Colonic mucosa (tissue), 4 donors: Measurements from ENCODE around the gene NUDT17. TPM values are rescaled to one million over a fixed set of nuclear protein-coding genes. Genes with fewer than 3 reads are reported as not detected.

Source experiments
- DNase-seq: peaks from one replicate; pipeline ENCODE4 v3.0.0-alpha.2; 2020
- H3K27ac ChIP-seq: fragments of 200-600 bp; one replicate; pipeline ENCODE4 v1.8.0; 2021
- H3K27me3 ChIP-seq: fragments of 200-600 bp; one replicate; pipeline ENCODE4 v1.8.0; 2021
- H3K36me3 ChIP-seq: fragments of 200-600 bp; one replicate; pipeline ENCODE4 v1.8.0; 2021
- H3K4me1 ChIP-seq: fragments of 200-600 bp; one replicate; pipeline ENCODE4 v1.8.0; 2021; ENCODE audit warnings: mild to moderate bottlenecking
- H3K4me3 ChIP-seq: fragments of 200-600 bp; one replicate; pipeline ENCODE4 v1.8.0; 2021
- H3K9ac ChIP-seq, 2 donors: one replicate each; pipeline ENCODE4 v1.7.0; 2013; ENCODE audit warnings: control low read depth in 2 of 2, low read depth in 2 of 2, low read length in 2 of 2
- H3K9me3 ChIP-seq: fragments of 200-600 bp; one replicate; pipeline ENCODE4 v1.8.0; 2021
- intact Hi-C: fragments of 100-400 bp; cut with DNase I; formaldehyde crosslinking; loops from one replicate; pipeline ENCODE4 v1.14.1; 2022
- microRNA-seq: library from miRNA; unstranded; fragments of <30 nt; microRNA quantifications from one replicate; pipeline ENCODE4, GENCODE V29; 2019
- total RNA-seq, 2 donors: library from RNA; stranded (reverse); fragmentation: NEBNext Ultra II Directional in 1 of 2; extraction: Animal tissue kit (Norgen Biotek cat#: 25700) in 1 of 2; gene quantifications; one replicate each; pipeline ENCODE4 v1.2.1, GENCODE V29; 2021
- TF ChIP-seq, protein P1 (sequence below): fragments of 200-600 bp; IDR thresholded peaks from one replicate; pipeline ENCODE4 v1.8.0; 2022; ENCODE audit warnings: antibody characterized with exemption, mild to moderate bottlenecking
- donor health status: healthy.
- donor health status: DM: no; HTN: no; CAD: no.
- donor health status: DM: no; HTN: no; CAD: no.

NUDT17 gene
- total RNA-seq, 2 donors from 2014 or later = 0.69 to 0.82 TPM

DNA sequence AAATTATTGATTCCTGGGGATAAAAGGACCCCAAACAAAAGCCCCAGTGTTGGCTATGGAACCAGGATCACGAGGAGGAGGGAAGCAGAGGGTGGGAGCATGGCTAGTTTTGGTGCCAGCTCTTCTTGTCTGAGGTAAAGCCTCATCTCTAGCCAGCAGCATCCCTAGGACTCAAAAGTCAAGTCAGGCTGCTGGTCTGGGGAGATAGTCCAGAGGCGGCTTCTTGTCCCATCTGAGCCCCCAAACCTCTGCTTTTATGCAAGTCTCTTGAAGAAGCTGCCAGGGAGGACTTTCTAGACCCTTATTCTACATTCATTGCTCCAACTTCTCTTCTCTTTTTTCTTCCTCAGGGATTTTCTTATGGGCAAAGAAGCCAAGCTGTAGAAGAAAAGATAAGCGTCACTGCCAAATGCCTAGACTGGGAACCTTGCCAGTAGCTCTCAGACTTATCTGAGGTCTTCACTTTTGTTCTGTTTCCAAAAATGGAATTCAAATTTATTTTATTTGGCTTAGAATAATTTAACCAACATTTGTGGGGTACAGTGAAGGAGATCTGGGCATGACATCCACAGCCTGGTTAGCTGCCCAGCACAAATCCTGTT, 47.2 kb downstream of the NUDT17 start:
- Histone ChIP-seq H3K9ac (peak overlapping the region in 1 of 2 donors; percentile 42), H3K4me3 (no peak overlapping the region), H3K27me3 (no peaks in the 10 kb centered on the region), H3K36me3 (no peaks in the 10 kb centered on the region), H3K4me1 (peaks cover 7% of the 10 kb centered on the region), H3K27ac (peak overlapping the region; percentile 84), H3K9me3 (no peaks in the 10 kb centered on the region)
- TF ChIP-seq, protein P1, sequence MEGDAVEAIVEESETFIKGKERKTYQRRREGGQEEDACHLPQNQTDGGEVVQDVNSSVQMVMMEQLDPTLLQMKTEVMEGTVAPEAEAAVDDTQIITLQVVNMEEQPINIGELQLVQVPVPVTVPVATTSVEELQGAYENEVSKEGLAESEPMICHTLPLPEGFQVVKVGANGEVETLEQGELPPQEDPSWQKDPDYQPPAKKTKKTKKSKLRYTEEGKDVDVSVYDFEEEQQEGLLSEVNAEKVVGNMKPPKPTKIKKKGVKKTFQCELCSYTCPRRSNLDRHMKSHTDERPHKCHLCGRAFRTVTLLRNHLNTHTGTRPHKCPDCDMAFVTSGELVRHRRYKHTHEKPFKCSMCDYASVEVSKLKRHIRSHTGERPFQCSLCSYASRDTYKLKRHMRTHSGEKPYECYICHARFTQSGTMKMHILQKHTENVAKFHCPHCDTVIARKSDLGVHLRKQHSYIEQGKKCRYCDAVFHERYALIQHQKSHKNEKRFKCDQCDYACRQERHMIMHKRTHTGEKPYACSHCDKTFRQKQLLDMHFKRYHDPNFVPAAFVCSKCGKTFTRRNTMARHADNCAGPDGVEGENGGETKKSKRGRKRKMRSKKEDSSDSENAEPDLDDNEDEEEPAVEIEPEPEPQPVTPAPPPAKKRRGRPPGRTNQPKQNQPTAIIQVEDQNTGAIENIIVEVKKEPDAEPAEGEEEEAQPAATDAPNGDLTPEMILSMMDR = no peak
- DNase-seq = no peak
- intact Hi-C loops = no loop called here

DNA sequence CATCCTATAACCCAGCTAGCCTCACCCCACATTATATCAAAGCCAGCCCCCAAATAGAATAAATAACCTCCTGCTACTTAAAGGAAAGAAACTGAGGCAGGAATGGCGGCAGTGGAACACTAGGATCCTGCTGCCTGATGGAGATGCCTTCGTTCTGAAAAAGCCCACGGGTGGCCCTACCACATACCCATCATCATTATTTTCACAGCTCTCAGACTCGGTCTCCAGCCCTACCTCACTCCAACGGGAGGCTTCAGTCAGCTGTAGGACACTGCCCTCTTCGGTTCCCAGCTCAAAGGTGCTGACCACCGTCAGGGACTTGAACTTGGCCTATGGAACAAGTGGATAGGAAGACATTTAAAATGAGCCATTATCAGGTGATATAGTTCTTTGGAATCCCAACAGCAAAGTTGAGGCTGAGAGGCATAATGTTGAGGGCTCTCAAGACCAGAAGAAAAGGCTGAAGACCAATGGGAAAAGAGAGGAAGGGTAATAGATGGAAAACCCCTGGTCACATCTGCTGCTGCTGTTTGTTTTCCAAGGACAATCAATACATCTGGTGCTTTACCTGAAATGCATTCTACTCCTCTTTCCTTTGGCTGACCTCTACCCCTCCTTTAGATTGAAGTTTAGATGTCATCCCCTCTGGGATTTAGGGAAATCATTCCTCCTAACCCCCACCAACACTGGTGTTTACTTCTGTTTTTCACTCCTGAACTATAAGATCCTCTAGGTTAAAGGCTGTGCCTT, 48.1 kb downstream of the NUDT17 start:
- H3K27ac ChIP-seq = no peak overlapping the region
- intact Hi-C loops = no loop called here
- H3K36me3 ChIP-seq = no peaks in the 10 kb centered on the region
- TF ChIP-seq, protein P1 = no peak
- DNase-seq = no peak
- no peak overlapping the region for H3K4me3 ChIP-seq
- H3K9ac ChIP-seq = no peak overlapping the region
- no peaks in the 10 kb centered on the region for H3K27me3 ChIP-seq
- H3K4me1 ChIP-seq = peaks cover 7% of the 10 kb centered on the region
- no peaks in the 10 kb centered on the region for H3K9me3 ChIP-seq

DNA sequence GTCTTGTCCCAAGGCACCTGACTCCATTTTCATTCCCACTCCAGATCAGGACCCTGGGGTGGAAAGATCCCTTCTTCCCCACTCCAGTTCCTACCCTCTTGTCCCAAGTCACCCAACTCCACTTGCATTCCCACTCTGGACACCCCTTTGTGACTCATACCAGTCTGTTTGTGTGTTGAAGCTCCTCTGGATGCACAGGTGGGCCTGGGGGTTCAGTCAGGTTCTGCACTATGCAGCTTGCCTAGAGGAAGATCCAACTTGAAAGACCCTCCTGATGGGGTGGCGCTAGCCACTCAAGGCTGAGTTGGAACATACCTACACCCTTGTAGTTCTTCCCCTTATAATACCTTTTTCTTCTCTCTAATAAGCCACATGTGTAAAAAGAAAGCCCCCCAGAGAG, 50.0 kb downstream of the NUDT17 start:
- no peak for DNase-seq
- Histone ChIP-seq H3K4me3 (no peak overlapping the region), H3K9ac (no peak overlapping the region), H3K27ac (no peak overlapping the region), H3K27me3 (no peaks in the 10 kb centered on the region), H3K36me3 (no peaks in the 10 kb centered on the region), H3K9me3 (no peaks in the 10 kb centered on the region), H3K4me1 (peaks cover 7% of the 10 kb centered on the region)
- intact Hi-C loops = no loop called here
- TF ChIP-seq, protein P1 = no peak

DNA sequence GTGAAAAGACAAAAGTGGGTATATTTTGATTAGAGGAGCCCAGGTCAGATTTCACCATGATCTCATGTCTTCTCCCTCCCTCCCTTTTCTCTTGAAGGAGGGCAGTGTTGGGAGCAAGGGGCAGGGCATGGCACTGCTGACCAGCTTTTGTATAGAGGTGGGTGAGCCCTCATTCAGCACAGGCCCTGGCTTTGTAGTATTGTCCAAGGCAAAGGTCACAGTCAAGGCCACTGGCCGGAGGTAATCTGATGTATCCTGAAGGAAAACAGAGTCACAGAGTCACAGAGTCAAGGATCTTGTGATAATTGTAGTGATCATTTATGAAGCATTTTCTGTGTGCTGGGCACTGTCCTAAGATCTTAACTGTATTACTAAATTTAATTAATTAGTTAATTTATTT, 52.5 kb downstream of the NUDT17 start:
- H3K27me3 ChIP-seq = no peaks in the 10 kb centered on the region
- no peak overlapping the region for H3K9ac ChIP-seq
- H3K4me3 ChIP-seq = no peak overlapping the region
- TF ChIP-seq, protein P1 = no peak
- no peaks in the 10 kb centered on the region for H3K36me3 ChIP-seq
- intact Hi-C loops = no loop called here
- H3K9me3 ChIP-seq = no peaks in the 10 kb centered on the region
- no peak for DNase-seq
- no peaks in the 10 kb centered on the region for H3K4me1 ChIP-seq
- no peak overlapping the region for H3K27ac ChIP-seq

Small RNA genes within 50 kb of the gene (microRNA-seq; reads per million reads assigned to microRNA genes)
- not detected for gene MIR6736

Other genes starting within 250 kb of the NUDT17 start
- 10 to 100 TPM; 14.8 to 16.7 TPM for gene GPR89A, start 237.6 kb upstream of the NUDT17 start, total RNA-seq
- gene PDZK1, start 138.3 kb upstream of the NUDT17 start, total RNA-seq = under 1 TPM; 0.64 to 0.98 TPM
- under 1 TPM; 0.25 to 0.61 TPM for gene CD160, start 126.1 kb upstream of the NUDT17 start, total RNA-seq
- gene RNF115, start 21.5 kb upstream of the NUDT17 start, total RNA-seq = 1 to 10 TPM; 6.4 to 6.9 TPM
- 10 to 100 TPM; 17.2 to 18.8 TPM for gene POLR3C, start 21.4 kb upstream of the NUDT17 start, total RNA-seq
- gene PIAS3, start 13.5 kb downstream of the NUDT17 start, total RNA-seq = 10 to 100 TPM; 14.1 to 15.8 TPM
- under 1 TPM; 0.53 to 0.59 TPM for gene ANKRD35, start 40.2 kb downstream of the NUDT17 start, total RNA-seq
- gene ITGA10, start 64.4 kb downstream of the NUDT17 start, total RNA-seq = 1 to 10 TPM in 1 of 2 donors, under 1 TPM in 1; 0.19 to 1.7 TPM
- gene PEX11B, start 73.1 kb downstream of the NUDT17 start, total RNA-seq = 10 to 100 TPM; 28.2 to 31.1 TPM
- gene RBM8A, start 81.9 kb downstream of the NUDT17 start, total RNA-seq = 100 to 1,000 TPM; 108 to 148 TPM
- 1 to 10 TPM; 4.7 to 8.6 TPM for gene LIX1L, start 112.4 kb downstream of the NUDT17 start, total RNA-seq
- gene ANKRD34A, start 118.9 kb downstream of the NUDT17 start, total RNA-seq = under 1 TPM; 0.21 to 0.44 TPM
- gene POLR3GL, start 119.1 kb downstream of the NUDT17 start, total RNA-seq = 10 to 100 TPM; 12.6 to 16.1 TPM
- 100 to 1,000 TPM; 302 to 496 TPM for gene TXNIP, start 150.9 kb downstream of the NUDT17 start, total RNA-seq
- gene HJV, start 176.1 kb downstream of the NUDT17 start, total RNA-seq = not detected